Measurements from ENCODE around the gene ABCB1. TPM values are rescaled to one million over a fixed set of nuclear protein-coding genes. Genes with fewer than 3 reads are reported as not detected.

The ABCB1 gene
- total RNA-seq, 4 donors from 2014 or later = 0.22 to 0.56 (median 0.30) TPM

DNA sequence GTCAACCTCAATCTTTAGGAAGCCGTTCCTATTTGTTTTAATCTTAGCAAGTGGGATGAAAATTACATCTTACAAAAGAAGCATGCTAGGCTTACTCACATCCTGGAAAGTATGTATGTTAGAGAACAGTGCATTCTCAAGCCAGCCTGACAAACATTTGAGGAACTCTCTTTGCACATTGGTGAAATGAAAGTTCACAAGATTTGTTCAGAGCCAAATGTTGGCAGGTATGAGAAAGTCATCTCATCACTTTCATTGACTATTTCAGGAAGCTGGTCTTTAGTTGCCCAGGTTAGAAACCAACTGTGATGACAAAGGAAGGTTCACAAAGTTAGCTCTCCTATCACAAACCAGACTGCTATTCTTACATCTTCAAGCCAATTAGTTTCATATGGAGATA lies 57.1 kb downstream of the ABCB1 start:
- Histone ChIP-seq H3K36me3 (no peaks in the 10 kb centered on the region), H3K27me3 (no peaks in the 10 kb centered on the region), H3K4me3 (no peak overlapping the region), H3K9me3 (no peaks in the 10 kb centered on the region), H3K4me1 (no peaks in the 10 kb centered on the region), H3K27ac (no peak overlapping the region)
- TF ChIP-seq POLR2A (IDR thresholded peaks at IDR 0.05) = no peak
- TF ChIP-seq, protein P1, sequence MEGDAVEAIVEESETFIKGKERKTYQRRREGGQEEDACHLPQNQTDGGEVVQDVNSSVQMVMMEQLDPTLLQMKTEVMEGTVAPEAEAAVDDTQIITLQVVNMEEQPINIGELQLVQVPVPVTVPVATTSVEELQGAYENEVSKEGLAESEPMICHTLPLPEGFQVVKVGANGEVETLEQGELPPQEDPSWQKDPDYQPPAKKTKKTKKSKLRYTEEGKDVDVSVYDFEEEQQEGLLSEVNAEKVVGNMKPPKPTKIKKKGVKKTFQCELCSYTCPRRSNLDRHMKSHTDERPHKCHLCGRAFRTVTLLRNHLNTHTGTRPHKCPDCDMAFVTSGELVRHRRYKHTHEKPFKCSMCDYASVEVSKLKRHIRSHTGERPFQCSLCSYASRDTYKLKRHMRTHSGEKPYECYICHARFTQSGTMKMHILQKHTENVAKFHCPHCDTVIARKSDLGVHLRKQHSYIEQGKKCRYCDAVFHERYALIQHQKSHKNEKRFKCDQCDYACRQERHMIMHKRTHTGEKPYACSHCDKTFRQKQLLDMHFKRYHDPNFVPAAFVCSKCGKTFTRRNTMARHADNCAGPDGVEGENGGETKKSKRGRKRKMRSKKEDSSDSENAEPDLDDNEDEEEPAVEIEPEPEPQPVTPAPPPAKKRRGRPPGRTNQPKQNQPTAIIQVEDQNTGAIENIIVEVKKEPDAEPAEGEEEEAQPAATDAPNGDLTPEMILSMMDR (IDR thresholded peaks at IDR 0.05 in 4 of 5, conservative IDR thresholded peaks at IDR 0.05 in 1 of 5) = no peak
- DNase-seq (no peak), ATAC-seq (no peak)
- in situ Hi-C loops (cut with MboI; ENCODE audit: low sequenced_read_pairs in 4 of 4) (no loop called here), intact Hi-C loops (cut with DNase I; ENCODE audit: low total_unique reads) (no loop called here)

DNA sequence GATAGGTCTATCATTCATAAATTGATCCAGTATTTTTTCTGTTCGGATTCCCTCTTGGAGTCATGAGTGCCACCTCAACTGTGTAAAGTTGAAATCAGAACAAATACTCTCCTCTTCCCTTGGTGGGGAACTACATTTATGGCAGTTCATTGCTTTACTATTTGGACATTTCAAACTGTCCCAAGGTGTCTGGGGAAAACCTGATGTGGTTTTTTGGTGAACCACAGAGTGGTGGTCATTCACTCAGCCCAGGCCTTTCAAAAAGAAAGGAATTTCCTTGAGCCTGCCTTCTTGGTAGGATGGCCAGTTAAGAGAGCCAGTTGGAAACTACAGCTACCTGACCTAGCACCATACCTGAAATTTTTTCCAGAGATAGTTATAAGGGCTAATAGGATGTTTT lies 59.0 kb downstream of the ABCB1 start:
- ATAC-seq = no peak
- no peak for TF ChIP-seq POLR2A (IDR thresholded peaks at IDR 0.05)
- TF ChIP-seq, protein P1 (IDR thresholded peaks at IDR 0.05 in 4 of 5, conservative IDR thresholded peaks at IDR 0.05 in 1 of 5) = no peak
- Histone ChIP-seq H3K27me3 (no peaks in the 10 kb centered on the region), H3K4me1 (no peaks in the 10 kb centered on the region), H3K36me3 (no peaks in the 10 kb centered on the region), H3K27ac (no peak overlapping the region), H3K4me3 (no peak overlapping the region), H3K9me3 (no peaks in the 10 kb centered on the region)
- intact Hi-C loops (cut with DNase I; ENCODE audit: low total_unique reads) = no loop called here
- in situ Hi-C loops (cut with MboI; ENCODE audit: low sequenced_read_pairs in 4 of 4) = no loop called here
- no peak for DNase-seq

DNA sequence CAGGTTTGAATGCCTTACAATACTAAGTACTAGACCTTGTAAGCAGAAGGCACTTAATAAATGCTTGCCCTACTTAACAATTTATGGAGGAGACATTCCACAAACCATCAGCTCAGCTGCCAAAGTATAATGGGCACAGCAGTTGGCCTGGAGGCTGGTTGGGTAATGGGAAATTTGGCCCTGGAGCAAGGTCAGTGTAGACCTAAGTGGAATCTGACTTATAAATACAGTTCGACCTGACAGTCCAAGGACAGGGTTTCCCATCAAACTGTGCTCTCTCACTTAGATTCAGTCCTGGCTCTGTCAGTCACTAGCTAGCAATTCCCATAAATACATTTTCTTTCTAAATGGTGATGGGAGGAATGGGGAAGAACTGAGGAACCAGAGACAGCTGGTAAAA lies 62.6 kb downstream of the ABCB1 start:
- intact Hi-C loops (cut with DNase I; ENCODE audit: low total_unique reads) = no loop called here
- H3K9me3 ChIP-seq = no peaks in the 10 kb centered on the region
- DNase-seq = no peak
- no peaks in the 10 kb centered on the region for H3K27me3 ChIP-seq
- in situ Hi-C loops (cut with MboI; ENCODE audit: low sequenced_read_pairs in 4 of 4) = no loop called here
- TF ChIP-seq, protein P1 (IDR thresholded peaks at IDR 0.05 in 4 of 5, conservative IDR thresholded peaks at IDR 0.05 in 1 of 5) = no peak
- TF ChIP-seq POLR2A (IDR thresholded peaks at IDR 0.05) = no peak
- no peak overlapping the region for H3K27ac ChIP-seq
- H3K4me1 ChIP-seq = no peaks in the 10 kb centered on the region
- H3K4me3 ChIP-seq = no peak overlapping the region
- no peak for ATAC-seq
- no peaks in the 10 kb centered on the region for H3K36me3 ChIP-seq

DNA sequence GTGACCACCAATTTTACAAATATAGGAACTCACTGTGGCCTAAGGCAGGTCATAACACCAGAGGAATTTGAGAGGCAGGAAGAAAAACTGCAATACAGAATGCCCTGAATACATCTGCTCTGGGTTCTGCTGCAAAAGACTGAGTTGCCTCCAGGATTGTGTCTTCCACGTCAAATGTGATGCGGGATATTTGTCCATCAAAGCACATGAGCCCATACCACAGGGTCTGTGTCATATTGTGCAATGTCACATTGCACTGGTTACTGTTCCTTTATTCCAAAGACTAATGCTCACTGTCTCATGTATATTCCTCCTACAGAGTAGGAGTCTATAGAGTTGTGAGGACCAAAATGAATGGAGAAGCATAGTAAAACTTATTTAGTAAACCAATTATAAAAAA lies 66.6 kb downstream of the ABCB1 start:
- Histone ChIP-seq H3K9me3 (no peaks in the 10 kb centered on the region), H3K4me3 (no peak overlapping the region), H3K27ac (no peak overlapping the region), H3K36me3 (no peaks in the 10 kb centered on the region), H3K27me3 (no peaks in the 10 kb centered on the region), H3K4me1 (no peaks in the 10 kb centered on the region)
- in situ Hi-C loops (cut with MboI; ENCODE audit: low sequenced_read_pairs in 4 of 4) (no loop called here), intact Hi-C loops (cut with DNase I; ENCODE audit: low total_unique reads) (no loop called here)
- no peak for ATAC-seq
- TF ChIP-seq, protein P1 (IDR thresholded peaks at IDR 0.05 in 4 of 5, conservative IDR thresholded peaks at IDR 0.05 in 1 of 5) = no peak
- no peak for TF ChIP-seq POLR2A (IDR thresholded peaks at IDR 0.05)
- DNase-seq = no peak

DNA sequence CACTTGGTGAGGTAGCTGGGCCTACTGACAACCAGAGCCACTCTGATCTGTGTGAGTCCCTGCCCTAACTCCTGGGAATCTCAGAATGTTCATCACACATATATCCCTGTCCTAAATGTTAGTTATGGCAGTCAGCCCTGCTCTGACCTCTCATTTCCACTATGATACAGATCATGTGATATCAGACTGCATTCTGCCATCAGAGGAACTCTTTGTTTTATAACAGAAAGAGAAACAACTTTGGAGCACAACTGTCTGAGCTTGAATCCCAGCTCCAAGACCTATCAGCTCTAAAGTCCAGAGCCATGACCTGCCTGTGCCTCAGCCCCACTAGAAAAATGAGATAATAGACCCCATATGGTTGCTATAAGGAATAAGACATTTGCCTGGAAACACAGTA lies 70.6 kb downstream of the ABCB1 start:
- H3K9me3 ChIP-seq = no peaks in the 10 kb centered on the region
- in situ Hi-C loops (cut with MboI; ENCODE audit: low sequenced_read_pairs in 4 of 4) (no loop called here), intact Hi-C loops (cut with DNase I; ENCODE audit: low total_unique reads) (no loop called here)
- H3K4me1 ChIP-seq = no peaks in the 10 kb centered on the region
- no peaks in the 10 kb centered on the region for H3K36me3 ChIP-seq
- TF ChIP-seq, protein P1 (IDR thresholded peaks at IDR 0.05 in 4 of 5, conservative IDR thresholded peaks at IDR 0.05 in 1 of 5) = no peak
- no peak for TF ChIP-seq POLR2A (IDR thresholded peaks at IDR 0.05)
- no peaks in the 10 kb centered on the region for H3K27me3 ChIP-seq
- no peak for ATAC-seq
- no peak overlapping the region for H3K27ac ChIP-seq
- no peak overlapping the region for H3K4me3 ChIP-seq
- no peak for DNase-seq
